Activated CD8-positive, alpha-beta memory T cell treated with anti-CD3 and anti-CD28 coated beads, Interleukin-2, amount 50 U/mL, for 24 hours (primary cell): Measurements from ENCODE around the gene KDM7A.

Experiments used
- DNase-seq: peaks from one replicate; pipeline ENCODE4 v3.0.0-alpha.2; 2020; ENCODE audit errors: extremely low read depth

The KDM7A gene

DNA sequence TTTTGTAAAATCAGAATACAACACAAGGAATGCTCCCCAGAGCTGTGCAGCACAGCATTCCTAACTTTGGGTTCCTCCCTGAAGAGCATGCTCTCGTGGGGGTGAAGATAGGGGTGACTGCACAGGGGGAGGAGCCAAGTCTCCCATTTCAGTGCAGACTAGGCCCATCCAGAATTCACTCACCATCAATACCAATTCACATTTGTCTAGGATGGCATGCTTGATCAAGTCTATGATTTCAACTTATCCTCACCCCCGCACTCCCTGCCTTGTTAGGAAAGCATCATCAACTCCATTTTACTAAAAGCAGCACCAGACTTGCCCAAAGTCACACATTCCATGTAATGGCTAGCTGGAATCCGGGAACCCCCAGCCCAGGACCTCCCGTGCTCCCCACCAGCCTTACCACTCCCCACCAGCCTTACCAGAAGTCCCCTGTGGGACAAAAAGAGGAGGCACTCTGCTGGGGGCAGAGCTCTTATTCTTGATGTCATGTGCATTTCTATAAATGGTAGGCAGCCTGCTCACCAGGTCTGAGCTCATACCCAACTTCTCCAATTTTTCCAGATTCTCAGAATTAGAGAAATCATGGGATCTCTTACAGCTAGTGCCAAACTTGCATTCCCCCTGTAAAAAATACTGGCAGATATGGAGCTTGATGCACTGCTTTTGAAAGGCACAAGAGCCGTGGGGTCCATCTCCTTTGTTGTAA, 120.2 kb downstream of the KDM7A start:
- no peak for DNase-seq

DNA sequence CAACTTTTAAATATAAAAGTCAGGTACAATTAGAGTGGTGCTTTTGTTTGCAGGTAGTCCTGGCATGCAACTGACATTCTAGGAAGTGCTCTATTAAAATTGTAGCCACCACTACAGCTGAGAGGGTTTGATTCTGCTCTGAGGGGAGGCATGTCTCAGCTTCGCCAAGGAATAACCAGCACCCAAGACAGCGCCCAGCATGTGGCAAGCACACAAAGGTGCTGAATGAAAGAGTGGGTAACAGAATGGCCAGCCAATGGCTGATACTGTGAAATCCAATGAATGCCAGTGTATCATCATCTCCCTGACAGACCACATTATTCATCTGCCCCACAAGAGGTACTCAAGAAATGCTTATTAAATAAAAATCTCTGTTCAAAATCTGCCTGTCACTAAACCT, 121.0 kb downstream of the KDM7A start:
- DNase-seq: no peak

DNA sequence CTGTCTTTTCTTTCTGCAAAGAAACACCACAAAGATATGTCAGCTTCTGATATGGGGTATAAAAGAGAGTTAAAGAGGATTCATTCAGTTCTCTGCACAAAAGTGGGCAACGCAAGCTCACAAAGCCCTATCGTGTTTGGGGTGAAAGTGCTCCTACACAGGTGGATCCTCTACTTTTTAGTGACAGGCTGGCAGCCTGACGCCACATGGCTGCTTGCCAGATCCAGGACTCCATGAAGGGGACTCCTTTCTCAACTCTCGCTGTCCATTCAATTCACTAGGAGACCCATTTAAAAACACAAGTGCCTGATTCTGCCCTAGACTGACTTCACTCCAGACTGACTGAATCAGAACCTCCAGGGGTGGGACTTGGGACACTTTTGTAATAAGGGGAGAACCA, 122.0 kb downstream of the KDM7A start:
- DNase-seq: no peak

DNA sequence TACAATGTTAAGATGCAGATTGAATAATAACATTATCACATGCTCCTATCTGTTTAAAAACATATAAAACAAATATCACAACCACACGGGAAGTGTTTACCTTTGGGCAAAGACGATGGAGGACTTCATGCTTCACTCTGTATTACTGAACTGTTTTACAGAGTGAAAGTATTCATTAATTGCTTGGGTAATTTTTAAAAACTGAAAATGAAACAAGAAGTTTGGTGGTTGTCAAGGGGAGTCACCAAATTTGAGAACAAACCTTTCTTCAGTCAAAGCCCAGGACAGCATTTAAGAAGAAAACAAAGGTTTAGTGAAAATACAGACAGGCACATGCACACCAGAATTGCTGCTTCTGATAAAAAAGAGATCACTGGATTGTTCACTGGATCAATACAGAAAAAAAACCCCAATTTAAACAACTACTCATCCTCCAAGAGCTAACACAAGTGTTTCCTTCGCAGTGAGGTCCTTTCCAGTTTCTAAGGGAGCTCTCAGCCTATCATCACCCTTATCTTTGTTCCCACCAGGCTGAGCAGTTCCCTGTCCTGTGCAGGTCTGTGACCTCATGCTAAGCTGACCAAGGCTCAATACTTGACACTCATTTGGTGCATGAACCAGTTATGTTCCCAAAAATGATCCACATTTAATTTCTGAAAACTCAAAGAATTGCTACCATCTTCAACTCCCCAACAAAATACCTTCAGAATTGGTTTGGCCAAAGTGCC, 122.8 kb downstream of the KDM7A start:
- no peak for DNase-seq

DNA sequence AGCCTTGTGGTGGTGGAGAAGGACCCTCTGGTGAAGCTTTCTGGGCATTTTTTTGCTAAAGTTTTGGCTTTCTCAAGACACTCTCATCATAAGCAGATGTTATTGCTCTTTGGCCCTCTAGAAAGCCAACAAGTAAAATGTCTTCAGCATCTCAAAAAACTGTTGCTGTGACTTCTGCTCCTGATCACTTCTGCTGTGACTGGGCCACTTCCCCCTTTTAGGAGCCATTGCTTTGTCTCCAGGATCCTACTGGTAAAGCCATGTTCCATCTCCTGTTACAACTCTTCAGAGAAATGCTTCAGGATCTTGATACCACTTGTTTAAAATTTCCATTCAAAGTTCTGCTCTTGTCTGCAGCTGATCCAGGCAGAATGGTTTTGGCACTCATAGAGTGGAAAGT, 125.0 kb downstream of the KDM7A start:
- no peak for DNase-seq

DNA sequence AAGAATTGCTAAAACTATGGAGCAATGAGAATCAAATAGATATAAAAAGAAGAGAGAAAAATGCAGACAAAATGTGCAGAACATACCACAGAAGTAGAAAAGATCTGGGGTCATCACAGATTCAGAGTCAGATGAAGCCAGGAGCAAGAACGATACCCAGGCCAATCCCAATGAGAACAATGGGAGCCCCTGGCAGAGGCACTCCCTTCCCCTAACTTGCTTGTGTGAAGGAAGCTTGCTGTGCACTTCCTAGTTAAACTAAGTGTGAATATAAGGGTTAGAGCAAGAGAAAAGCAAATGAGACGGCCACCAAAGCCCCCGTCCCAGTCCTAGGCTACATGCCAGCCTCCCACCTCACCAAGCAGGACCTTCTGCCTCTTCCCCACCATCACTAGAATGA, 126.7 kb downstream of the KDM7A start:
- DNase-seq: no peak

DNA sequence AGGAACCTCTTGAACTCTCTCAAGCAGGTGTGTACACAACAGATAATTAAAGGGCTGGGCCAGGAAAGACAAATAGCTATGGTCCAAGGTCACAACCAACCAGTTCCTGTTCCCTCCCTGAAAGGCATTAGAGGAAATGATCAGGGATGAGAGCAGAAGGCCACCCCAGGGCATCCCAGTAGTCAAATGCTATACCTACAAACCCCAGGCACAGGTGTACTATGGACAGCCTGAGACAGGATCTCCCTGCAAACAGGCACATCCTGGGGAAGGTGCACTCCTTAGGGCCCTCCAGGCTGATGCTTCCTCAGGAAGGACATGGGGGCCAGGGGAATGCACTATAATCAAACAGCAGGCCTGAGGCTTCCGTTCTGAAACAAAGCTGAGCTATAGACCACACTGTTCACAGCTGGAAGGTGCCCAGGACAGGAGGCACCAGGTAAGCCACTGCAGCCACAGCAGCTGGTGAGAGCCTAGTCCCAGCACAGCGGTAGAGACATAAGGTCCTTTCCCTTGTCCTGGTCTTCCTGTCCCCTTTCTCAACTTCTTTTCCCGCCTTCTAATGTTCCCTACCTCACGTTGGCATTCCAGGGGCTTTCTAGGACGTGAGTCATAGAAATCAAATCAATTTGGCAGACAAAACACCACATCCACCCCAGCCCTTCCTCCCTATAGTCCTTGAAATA, 127.3 kb downstream of the KDM7A start:
- no peak for DNase-seq

DNA sequence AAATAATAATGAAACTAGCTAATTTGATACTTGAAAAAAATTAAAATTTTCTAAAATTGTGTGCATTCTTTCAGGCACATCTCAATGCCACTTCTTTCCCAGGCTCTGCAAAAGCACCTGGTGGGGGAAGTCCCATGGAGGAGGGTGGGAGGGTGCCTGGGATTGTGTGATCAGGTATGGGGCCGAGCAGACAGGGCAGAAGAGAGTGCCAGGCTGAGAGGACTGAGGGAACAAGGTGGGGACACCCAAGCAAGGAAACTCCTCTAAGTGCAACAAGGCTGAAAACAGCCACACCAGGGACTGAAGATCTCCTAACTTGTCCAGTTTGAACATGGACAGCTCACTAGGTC, 127.8 kb downstream of the KDM7A start:
- DNase-seq: no peak

DNA sequence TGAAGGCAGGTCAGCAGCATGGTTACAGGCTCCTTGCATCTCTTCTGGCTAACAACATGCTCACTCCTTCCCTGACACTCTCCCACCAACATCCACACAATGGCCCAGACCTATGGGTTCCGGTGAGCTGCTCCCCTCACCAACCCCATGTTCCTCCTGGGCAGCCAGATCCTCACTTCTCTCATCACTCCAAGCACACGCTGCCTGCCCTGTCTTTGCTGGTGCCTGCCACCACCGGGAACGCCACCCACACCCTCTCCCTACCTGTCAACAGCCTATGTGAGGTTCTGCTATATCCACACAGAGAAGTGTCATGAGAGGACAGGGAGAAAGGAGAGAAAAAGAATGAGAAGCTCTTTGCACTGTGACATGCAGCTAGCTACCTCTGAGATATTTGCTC, 128.6 kb downstream of the KDM7A start:
- no peak for DNase-seq

DNA sequence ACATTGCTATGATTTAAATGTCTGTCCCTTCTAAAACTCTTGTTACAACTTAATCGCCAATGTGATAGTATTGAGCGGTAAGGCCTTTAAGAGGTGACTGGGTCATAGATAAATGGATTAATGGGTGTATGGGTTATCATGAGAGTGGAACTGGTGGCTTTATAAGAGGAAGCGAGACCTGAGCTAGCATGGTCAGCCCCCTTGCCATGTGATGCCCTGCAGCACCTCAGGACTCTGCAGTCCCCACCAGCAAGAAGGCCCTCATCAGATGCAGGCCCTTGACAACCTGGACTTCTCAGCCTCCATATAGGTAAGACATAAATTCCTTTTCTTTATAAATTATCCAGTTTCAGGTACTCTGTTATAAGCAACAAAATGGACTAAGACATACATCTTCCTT, 129.6 kb downstream of the KDM7A start:
- no peak for DNase-seq

DNA sequence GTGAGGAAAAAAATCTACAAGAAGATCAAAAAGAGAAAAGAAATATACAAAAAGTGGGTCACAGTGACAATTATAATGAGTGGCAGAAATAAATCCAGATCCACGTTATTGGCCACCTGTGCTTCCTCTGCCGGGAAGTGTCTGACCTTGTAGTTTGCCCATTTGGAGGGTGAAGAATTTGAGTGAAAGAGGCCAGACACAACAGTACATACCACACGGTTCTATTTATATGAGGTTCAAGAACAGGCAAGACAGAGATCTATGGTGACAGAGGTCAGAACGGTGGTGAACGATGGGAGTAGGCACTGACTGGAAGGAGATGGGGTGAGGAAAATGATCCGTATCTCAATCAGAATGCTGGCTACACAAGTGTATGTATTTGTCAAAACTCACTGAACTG, 131.1 kb downstream of the KDM7A start:
- no peak for DNase-seq

DNA sequence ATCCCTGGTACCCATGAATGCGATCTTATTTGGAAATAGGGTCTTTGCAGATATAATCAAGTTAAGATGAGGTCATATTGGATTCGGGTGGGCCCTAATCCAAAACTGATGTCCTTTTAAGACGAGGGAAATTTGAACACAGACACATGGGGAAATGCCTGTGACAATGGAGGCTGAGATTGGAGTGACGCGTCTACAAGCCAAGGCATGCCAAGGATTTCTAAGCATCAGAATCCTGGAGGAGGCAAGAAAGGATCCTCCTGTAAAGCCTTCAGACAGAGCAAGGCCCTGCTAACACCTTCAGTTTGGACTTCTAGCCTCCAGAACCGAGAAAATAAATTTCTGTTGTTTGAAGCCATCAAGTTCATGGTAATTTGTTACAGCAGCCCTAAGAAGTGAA, 132.5 kb downstream of the KDM7A start:
- DNase-seq: no peak

DNA sequence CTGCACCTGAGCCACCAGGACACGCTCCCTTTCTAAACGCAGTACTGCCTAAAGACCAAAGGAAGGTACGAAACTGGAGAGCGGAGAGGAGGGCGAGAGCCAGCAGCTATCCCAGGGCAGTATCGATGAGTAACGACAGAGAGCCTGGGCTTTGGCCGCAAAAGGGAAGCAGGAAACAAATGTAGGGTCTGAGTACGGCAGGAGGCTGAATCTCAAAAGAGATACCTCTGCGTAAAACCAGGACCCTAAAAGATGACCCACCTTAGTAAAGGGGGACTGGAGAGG, 134.5 kb downstream of the KDM7A start:
- no peak for DNase-seq

DNA sequence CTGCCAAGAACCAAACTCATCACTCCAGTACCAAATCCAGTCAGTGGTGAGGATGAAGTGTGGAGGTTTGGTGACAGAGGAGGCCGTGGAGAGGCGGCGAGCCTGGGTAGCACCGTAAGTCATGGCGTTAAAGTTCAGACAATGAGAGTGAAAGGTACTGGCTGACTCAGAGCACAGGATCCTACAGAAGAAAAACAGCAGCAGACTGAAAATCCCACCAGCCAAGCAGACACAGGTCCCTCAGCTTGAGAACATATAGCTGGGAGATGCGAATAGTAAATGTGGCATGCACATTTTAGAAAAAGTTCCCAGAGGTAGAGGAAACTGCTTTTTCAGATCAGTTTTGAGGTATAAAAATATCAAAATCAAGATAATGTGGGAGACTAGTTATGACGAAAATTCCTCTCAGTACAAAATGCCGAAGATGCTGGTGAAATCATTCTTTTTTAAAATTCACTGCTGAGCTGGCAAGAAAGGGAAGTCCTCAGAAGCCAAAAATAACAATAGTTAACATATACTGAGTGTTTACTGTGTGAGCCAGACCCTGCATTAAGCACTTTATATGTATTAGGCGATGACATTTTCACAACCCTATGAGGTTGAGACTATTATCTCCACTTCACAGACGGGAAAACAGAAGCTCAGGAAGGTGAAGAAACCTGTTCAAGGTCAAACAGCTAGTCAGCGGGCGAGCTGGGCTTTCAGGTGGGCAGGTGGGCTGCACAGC, 135.0 kb downstream of the KDM7A start:
- no peak for DNase-seq

DNA sequence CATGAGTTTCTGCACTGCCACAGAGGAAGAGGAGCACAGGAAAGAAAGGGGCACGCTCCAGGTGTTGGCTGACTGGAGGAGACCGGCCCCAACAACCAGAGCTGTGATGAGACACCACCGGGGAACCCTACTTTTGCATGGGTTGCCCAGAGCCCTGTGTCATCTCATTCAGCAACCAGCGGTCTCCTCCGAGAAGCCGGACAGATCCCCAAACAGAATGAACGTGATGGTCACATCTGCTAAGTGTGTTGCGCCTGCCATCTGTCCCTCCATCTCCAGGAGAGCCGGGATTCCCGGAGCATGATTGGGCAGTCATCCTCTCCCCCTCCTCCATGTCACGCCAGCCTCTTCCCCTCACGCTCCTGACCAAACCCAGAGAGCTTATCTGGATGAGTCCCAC, 136.9 kb downstream of the KDM7A start:
- DNase-seq: no peak

DNA sequence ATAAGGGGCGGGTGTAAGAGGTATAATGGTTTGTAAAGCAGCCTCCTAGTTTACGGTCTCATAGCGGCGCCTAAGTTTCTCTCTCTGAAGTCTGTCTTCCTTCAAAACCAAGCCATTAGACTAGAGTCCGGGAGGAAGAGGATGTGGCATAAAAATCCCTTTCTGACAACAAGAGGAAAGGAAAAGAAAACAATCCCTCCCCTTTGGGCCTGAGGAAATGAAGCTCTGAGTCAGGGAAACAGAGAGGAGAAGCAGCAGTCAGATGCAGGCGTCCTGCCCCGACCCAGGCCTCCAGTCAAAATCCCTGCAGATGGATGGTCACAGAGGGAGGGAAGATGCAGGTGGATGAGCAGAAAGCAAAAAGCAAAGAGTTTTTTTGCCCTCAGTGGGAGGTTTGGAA, 137.7 kb downstream of the KDM7A start:
- DNase-seq: no peak

DNA sequence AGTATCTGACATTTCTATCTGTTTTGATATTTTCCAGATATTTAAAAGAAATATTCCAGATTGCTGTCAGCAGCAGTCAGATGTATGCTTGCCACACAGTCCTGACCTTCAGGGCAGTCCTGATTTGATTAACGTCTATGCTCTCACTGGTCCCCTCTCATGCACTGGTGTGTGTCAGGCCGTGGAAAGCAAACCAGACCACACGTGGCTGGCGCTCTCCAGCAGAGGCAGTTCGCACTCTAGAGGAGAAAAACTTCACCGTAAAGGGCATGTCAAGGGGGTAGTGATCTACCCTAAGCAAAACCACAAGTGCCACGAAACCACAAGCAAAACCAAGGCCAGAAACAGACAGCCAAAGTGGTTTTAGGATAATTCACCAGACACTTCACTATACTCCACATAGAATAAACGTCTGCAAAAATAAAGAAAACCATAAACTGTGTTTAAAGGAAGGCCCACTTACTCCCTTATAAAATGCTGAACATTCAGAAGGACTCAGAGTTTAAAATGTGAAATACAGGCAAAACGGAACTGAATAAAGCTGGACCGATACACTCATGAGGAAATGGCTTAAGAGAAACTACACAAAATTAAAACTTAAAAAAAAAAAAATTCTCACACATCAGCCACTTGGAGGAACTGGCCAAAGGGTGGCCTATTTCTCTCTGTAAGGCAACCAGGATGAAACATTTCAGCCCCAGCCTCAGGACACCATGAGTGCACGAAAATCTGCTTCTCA, 140.4 kb downstream of the KDM7A start:
- no peak for DNase-seq

DNA sequence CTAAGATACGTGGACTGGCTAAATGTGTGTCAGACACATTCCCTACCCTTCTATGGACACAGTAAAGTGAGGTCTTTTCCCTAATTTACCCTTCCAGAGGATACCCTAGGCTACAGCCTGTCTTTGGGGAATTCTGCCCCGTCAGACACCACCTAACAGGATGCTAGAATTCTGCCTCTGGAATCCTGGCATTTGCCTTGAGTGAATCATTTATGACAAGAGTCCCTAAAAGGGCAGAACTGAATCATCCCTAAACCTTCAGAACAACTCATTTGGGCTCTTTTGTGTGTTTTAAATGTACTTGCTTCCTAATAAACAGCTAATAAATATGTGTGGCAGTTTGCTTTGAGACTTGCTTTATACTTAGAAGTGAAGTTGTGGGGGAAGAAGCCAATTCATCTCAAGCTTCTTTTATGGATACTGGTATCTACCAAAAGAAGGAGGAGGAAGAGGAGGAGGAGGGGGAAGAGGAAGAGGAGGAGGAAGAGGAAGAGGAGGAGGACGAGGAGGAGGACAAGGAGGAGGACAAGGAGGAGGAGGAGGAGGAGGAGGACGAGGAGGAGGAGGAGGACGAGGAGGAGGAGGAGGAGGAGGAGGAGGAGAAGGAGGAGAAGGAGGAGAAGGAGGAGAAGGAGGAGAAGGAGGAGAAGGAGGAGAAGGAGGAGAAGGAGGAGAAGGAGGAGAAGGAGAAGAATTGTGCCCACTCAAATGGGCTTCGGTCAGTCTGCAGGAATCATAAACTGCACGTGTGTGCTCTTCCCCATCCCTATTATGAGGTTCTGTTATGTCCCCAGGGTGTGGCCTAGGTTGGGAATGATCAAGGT, 141.2 kb downstream of the KDM7A start:
- no peak for DNase-seq
